Stomach (tissue), 9 donors: Measurements from ENCODE around the gene MTX1. TPM values are rescaled to one million over a fixed set of nuclear protein-coding genes. Genes with fewer than 3 reads are reported as not detected.
A peak's percentile ranks its signal among the peaks of the same experiment; 100 is the strongest.

Experiments
- DNase-seq, 2 donors: peaks; one replicate each; pipeline versions ENCODE4 v3.0.0 to v3.0.0-alpha.2; 2013 to 2019
- H3K27ac ChIP-seq, 5 donors: fragments of 200-600 bp in 4 of 5; sonication (generic) in 4 of 5; one replicate each; pipeline ENCODE4 v1.5.1; 2013 to 2019; ENCODE audit warnings: mild to moderate bottlenecking in 1 of 5, moderate library complexity in 1 of 5
- H3K27me3 ChIP-seq, 3 donors: fragments of 200-600 bp; sonication (generic); one replicate each; pipeline ENCODE4 v1.5.1; 2017 to 2019; ENCODE audit warnings: mixed run types in 1 of 3
- H3K36me3 ChIP-seq, 4 donors: fragments of 200-600 bp; sonication (generic); 1 replicate in 3 of 4; 2 replicates in 1 of 4; pipeline ENCODE4 v1.5.1; 2016 to 2019
- H3K4me1 ChIP-seq, 4 donors: fragments of 200-600 bp; sonication (generic); one replicate each; pipeline ENCODE4 v1.5.1; 2016 to 2019
- H3K4me3 ChIP-seq, 4 donors: fragments of 200-600 bp; sonication (generic) in 3 of 4; one replicate each; pipeline ENCODE4 v1.5.1; 2016 to 2019; ENCODE audit warnings: mild to moderate bottlenecking in 1 of 4
- H3K9me3 ChIP-seq, 4 donors: fragments of 200-600 bp; sonication (generic); one replicate each; pipeline ENCODE4 v1.5.1; 2016 to 2019
- CTCF ChIP-seq, 7 experiments: fragments of 450-650 bp in 4 of 7; fragments of 200-600 bp in 3 of 7; sonication (generic) in 3 of 7; IDR thresholded peaks; one replicate each; pipeline ENCODE4 v1.5.1; 2016 to 2019; ENCODE audit warnings: antibody characterized with exemption in 7 of 7, control low read depth in 2 of 7, mild to moderate bottlenecking in 1 of 7
- EP300 ChIP-seq: sonication (generic); formaldehyde crosslinking; IDR thresholded peaks from one replicate; pipeline ENCODE4 v1.6.1; 2017; ENCODE audit warnings: antibody characterized with exemption
- POLR2A ChIP-seq, 4 donors: fragments of 450-650 bp; IDR thresholded peaks; one replicate each; pipeline ENCODE4 v1.6.1; 2016; ENCODE audit warnings: antibody characterized with exemption in 4 of 4, control low read depth in 2 of 4, mild to moderate bottlenecking in 1 of 4, moderate library complexity in 1 of 4
- POLR2AphosphoS5 ChIP-seq, 3 donors: sonication (generic); formaldehyde crosslinking; IDR thresholded peaks; one replicate each; pipeline ENCODE4 v1.6.1; 2016; ENCODE audit warnings: antibody characterized with exemption in 3 of 3
- WGBS, 5 donors: extraction: QIAGEN DNeasy Blood & Tissue Kit in 3 of 5; methylation state at CpG; one replicate each; pipeline versions ENCODE4 v1.1.5 to v1.1.7; 2013 to 2018; 5-methylcytosine and 5-hydroxymethylcytosine counted together
- intact Hi-C: fragments of 100-400 bp; cut with DNase I; formaldehyde crosslinking; loops from one replicate; pipeline ENCODE4 v1.15.1; 2023; ENCODE audit warnings: low total_unique reads
- polyA plus RNA-seq, 3 donors: library from polyadenylated mRNA; stranded (reverse); fragments of 200-250 nt; gene quantifications; one replicate each; pipeline ENCODE4 v1.2.3, GENCODE V29; 2013
- total RNA-seq, 5 donors: library from RNA; depleted of rRNA; stranded (reverse); fragments of >200 nt; gene quantifications; one replicate each; pipeline versions ENCODE4 v1.1.0 to v1.2.3, GENCODE V29; 2014 to 2016
- donor health status: healthy with polysubstance abuse.
- donor health status: Bipolar disorder and iron deficiency.
- donor health status: healthy.

Gene MTX1
- total and polyA plus RNA-seq, 8 donors = 1.2 to 71.1 (median 36.9) TPM

GRCh38 chr1:155250246-155250632 lies 41.7 kb downstream of the MTX1 start:
- peaks cover 10 to 24% (median 20%) of the 10 kb centered on the region in 4 donors for H3K36me3 ChIP-seq
- peak overlapping the region; percentile 11 to 37 (median 32) for H3K4me3 ChIP-seq
- H3K27me3 ChIP-seq = no peaks in the 10 kb centered on the region
- TF ChIP-seq EP300 = no peak
- no peak for TF ChIP-seq POLR2A (IDR thresholded peaks at IDR 0.05)
- no peak for TF ChIP-seq POLR2AphosphoS5 (IDR thresholded peaks at IDR 0.05)
- DNase-seq = no peak
- H3K4me1 ChIP-seq = peaks cover 31 to 40% (median 36%) of the 10 kb centered on the region in 4 donors
- H3K27ac ChIP-seq = peak overlapping the region in 3 of 5 donors; percentile 27 to 79 (median 65)
- 26 to 32% (median 30%) methylated on average over 5 to 28 of the region's 28 CpGs for WGBS, 5 donors
- no peaks in the 10 kb centered on the region for H3K9me3 ChIP-seq
- intact Hi-C loops = loop anchor here (10.0 kb wide), 1 partner anchor 345 kb away; no protein-coding TSS in a partner anchor

- TF ChIP-seq POLR2AphosphoS5 (IDR thresholded peaks at IDR 0.05) = peak in 2 of 3 donors; percentile 5 to 88
- no peak for TF ChIP-seq POLR2A (IDR thresholded peaks at IDR 0.05)
- peak in 6 of 7 experiments; percentile 58 to 99 (median 98) for TF ChIP-seq CTCF (IDR thresholded peaks at IDR 0.05)
- TF ChIP-seq EP300 = no peak
- Histone ChIP-seq H3K4me1 (peaks cover 30 to 38% (median 35%) of the 10 kb centered on the region in 4 donors), H3K36me3 (peaks cover 10 to 24% (median 20%) of the 10 kb centered on the region in 4 donors), H3K4me3 (peak overlapping the region; percentile 11 to 37 (median 32)), H3K27me3 (no peaks in the 10 kb centered on the region), H3K9me3 (no peaks in the 10 kb centered on the region), H3K27ac (peak overlapping the region in 4 of 5 donors; percentile 17 to 79 (median 46))
- peak; percentile 94 to 98 for DNase-seq
- 15 to 23% (median 19%) methylated on average over 13 to 23 of the region's 23 CpGs for WGBS, 5 donors
- intact Hi-C loops = loop anchor here (10.0 kb wide), 1 partner anchor 344 kb away; no protein-coding TSS in a partner anchor
Measured at GRCh38 chr1:155250633-155251449, 42.3 kb downstream of the MTX1 start.

GRCh38 chr1:155251566-155251965 lies 43.1 kb downstream of the MTX1 start:
- TF ChIP-seq POLR2A (IDR thresholded peaks at IDR 0.05) = no peak
- no peak for TF ChIP-seq POLR2AphosphoS5 (IDR thresholded peaks at IDR 0.05)
- no peak for TF ChIP-seq EP300
- peak overlapping the region in 1 of 5 donors; percentile 17 for H3K27ac ChIP-seq
- no peaks in the 10 kb centered on the region for H3K9me3 ChIP-seq
- DNase-seq = no peak
- intact Hi-C loops = loop anchor here (10.0 kb wide), 1 partner anchor 343 kb away; no protein-coding TSS in a partner anchor
- H3K4me3 ChIP-seq = no peak overlapping the region
- peaks cover 11 to 26% (median 23%) of the 10 kb centered on the region in 4 donors for H3K36me3 ChIP-seq
- peaks cover 34 to 46% (median 42%) of the 10 kb centered on the region in 4 donors for H3K4me1 ChIP-seq
- 81 to 94% (median 91%) methylated on average over 5 to 7 of the region's 7 CpGs for WGBS, 5 donors
- no peaks in the 10 kb centered on the region for H3K27me3 ChIP-seq

- peaks cover 34 to 48% (median 42%) of the 10 kb centered on the region in 4 donors for H3K4me1 ChIP-seq
- peaks cover 13 to 31% (median 25%) of the 10 kb centered on the region in 4 donors for H3K36me3 ChIP-seq
- DNase-seq = no peak
- peak overlapping the region in 1 of 4 donors; percentile 87 for H3K4me3 ChIP-seq
- no peaks in the 10 kb centered on the region for H3K27me3 ChIP-seq
- no peak for TF ChIP-seq POLR2AphosphoS5 (IDR thresholded peaks at IDR 0.05)
- no peak for TF ChIP-seq CTCF (IDR thresholded peaks at IDR 0.05)
- TF ChIP-seq POLR2A (IDR thresholded peaks at IDR 0.05) = no peak
- TF ChIP-seq EP300 = no peak
- peak overlapping the region in 2 of 5 donors; percentile 96 to 98 for H3K27ac ChIP-seq
- no peaks in the 10 kb centered on the region for H3K9me3 ChIP-seq
- intact Hi-C loops = loop anchor here (10.0 kb wide), 1 partner anchor 342 kb away; no protein-coding TSS in a partner anchor
- 75 to 85% (median 83%) methylated on average over 5 of the region's 5 CpGs for WGBS, 5 donors
Measured at GRCh38 chr1:155253208-155253607, 44.7 kb downstream of the MTX1 start.

GRCh38 chr1:155253797-155254196 lies 45.3 kb downstream of the MTX1 start:
- H3K36me3 ChIP-seq = peaks cover 14 to 31% (median 25%) of the 10 kb centered on the region in 4 donors
- H3K27ac ChIP-seq = peak overlapping the region in 4 of 5 donors; percentile 32 to 98 (median 94)
- intact Hi-C loops = loop anchor here (10.0 kb wide), 1 partner anchor 341 kb away; no protein-coding TSS in a partner anchor
- no peaks in the 10 kb centered on the region for H3K9me3 ChIP-seq
- DNase-seq = no peak
- peaks cover 34 to 48% (median 42%) of the 10 kb centered on the region in 4 donors for H3K4me1 ChIP-seq
- H3K4me3 ChIP-seq = peak overlapping the region; percentile 80 to 94 (median 90)
- WGBS, 5 donors = 34 to 64% (median 51%) methylated on average over 5 of the region's 5 CpGs
- TF ChIP-seq CTCF (IDR thresholded peaks at IDR 0.05) (no peak), POLR2AphosphoS5 (IDR thresholded peaks at IDR 0.05) (no peak), EP300 (no peak), POLR2A (IDR thresholded peaks at IDR 0.05) (no peak)
- H3K27me3 ChIP-seq = no peaks in the 10 kb centered on the region
